ENCODE measurements around the gene ANKRD31. TPM values are rescaled to one million over a fixed set of nuclear protein-coding genes. Genes with fewer than 3 reads are reported as not detected.
"Not testable (repeated sequence)": the region's sequence is repeated elsewhere in the genome, so short reads cannot be mapped to it uniquely, and the experiment has no call there.

ANKRD31 gene
- total RNA-seq, 2 donors from 2014 or later, result 0.07 to 0.08 TPM

DNA sequence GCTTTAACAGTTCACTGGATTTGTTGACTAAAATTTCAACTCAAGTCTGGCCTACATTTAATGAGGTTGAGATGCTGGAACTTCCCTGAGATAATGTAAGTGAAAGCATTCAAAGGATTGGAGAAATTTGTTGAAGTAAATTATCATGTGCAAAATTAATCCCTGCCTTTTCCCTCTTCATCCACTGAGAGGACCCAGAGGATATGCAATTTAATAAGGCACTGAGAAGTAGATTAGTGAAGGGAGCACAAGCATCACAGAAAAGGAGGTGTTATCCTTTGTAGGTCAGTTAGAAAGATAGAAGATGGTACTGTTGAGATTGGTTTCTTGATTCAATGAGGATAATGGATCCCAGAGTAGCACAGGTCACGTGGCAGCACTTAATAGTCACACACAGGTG lies 42.6 kb upstream of the ANKRD31 start:
- H3K36me3 ChIP-seq, result no peaks in the 10 kb centered on the region
- no peak overlapping the region for H3K4me3 ChIP-seq
- H3K27ac ChIP-seq, result no peak overlapping the region
- TF ChIP-seq, protein P1, sequence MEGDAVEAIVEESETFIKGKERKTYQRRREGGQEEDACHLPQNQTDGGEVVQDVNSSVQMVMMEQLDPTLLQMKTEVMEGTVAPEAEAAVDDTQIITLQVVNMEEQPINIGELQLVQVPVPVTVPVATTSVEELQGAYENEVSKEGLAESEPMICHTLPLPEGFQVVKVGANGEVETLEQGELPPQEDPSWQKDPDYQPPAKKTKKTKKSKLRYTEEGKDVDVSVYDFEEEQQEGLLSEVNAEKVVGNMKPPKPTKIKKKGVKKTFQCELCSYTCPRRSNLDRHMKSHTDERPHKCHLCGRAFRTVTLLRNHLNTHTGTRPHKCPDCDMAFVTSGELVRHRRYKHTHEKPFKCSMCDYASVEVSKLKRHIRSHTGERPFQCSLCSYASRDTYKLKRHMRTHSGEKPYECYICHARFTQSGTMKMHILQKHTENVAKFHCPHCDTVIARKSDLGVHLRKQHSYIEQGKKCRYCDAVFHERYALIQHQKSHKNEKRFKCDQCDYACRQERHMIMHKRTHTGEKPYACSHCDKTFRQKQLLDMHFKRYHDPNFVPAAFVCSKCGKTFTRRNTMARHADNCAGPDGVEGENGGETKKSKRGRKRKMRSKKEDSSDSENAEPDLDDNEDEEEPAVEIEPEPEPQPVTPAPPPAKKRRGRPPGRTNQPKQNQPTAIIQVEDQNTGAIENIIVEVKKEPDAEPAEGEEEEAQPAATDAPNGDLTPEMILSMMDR (IDR thresholded peaks at IDR 0.05), result no peak
- no peaks in the 10 kb centered on the region for H3K4me1 ChIP-seq
- no peaks in the 10 kb centered on the region for H3K27me3 ChIP-seq
- DNase-seq (ENCODE audit: low spot score), result no peak
- H3K9me3 ChIP-seq, result no peaks in the 10 kb centered on the region

DNA sequence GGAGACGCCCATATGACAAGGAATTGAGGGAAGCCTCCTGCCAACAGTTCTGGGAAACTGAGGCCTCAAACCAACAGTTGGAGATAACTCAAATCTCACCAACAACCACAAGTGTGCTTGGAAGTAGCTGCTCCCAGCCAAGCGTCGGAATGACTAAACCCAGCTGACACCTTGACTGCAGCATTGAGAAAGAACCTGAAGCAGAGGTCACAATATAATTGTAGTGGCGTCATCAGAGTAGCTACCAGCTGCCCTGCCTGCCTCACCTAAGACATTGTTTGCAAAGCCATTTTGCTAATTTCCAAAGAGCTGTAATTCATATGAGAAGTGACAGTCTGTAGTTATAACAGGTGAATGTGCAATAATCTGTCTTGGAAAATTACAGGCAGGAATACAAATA lies 40.8 kb upstream of the ANKRD31 start:
- Histone ChIP-seq H3K27me3 (no peaks in the 10 kb centered on the region), H3K36me3 (no peaks in the 10 kb centered on the region), H3K27ac (no peak overlapping the region), H3K9me3 (peaks cover 0 to 6% of the 10 kb centered on the region in 2 donors), H3K4me1 (no peaks in the 10 kb centered on the region), H3K4me3 (no peak overlapping the region)
- no peak for DNase-seq (ENCODE audit: low spot score)
- TF ChIP-seq, protein P1 (IDR thresholded peaks at IDR 0.05), result no peak

- Histone ChIP-seq H3K27ac (no peak overlapping the region), H3K27me3 (no peaks in the 10 kb centered on the region), H3K9me3 (peaks cover 0 to 6% of the 10 kb centered on the region in 2 donors), H3K36me3 (no peaks in the 10 kb centered on the region), H3K4me1 (no peaks in the 10 kb centered on the region), H3K4me3 (no peak overlapping the region)
- DNase-seq (ENCODE audit: low spot score), result no peak
- TF ChIP-seq, protein P1 (IDR thresholded peaks at IDR 0.05), result no peak
These were observed 39.1 kb upstream of the ANKRD31 start for GRCh38 chr5:75275756-75276155.

DNA sequence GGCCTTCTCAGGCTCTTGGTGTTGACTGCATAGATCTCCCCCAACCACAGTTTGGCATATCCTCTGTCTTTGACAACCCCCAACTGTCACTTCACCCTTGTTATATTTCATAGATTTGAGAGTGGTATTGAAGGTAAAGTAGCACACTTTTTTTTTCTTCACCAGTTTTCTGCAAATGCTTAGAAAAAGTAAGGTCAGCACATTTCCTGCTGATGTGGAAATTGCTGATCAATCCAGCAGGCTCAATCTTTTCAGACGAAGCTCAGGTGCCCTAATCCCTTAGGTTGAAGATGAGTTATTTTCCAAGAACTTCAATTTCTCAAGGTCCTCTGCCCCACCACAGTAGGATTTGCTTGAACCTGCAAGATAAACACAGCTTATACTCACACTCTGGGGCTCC lies 38.5 kb upstream of the ANKRD31 start:
- no peaks in the 10 kb centered on the region for H3K27me3 ChIP-seq
- H3K27ac ChIP-seq, result no peak overlapping the region
- DNase-seq (ENCODE audit: low spot score), result no peak
- H3K9me3 ChIP-seq, result peaks cover 0 to 6% of the 10 kb centered on the region in 2 donors
- no peaks in the 10 kb centered on the region for H3K36me3 ChIP-seq
- H3K4me1 ChIP-seq, result no peaks in the 10 kb centered on the region
- TF ChIP-seq, protein P1 (IDR thresholded peaks at IDR 0.05), result no peak
- no peak overlapping the region for H3K4me3 ChIP-seq

- H3K27ac ChIP-seq, result no peak overlapping the region
- peaks cover 0 to 6% of the 10 kb centered on the region in 2 donors for H3K9me3 ChIP-seq
- TF ChIP-seq, protein P1 (IDR thresholded peaks at IDR 0.05), result no peak
These were observed 37.8 kb upstream of the ANKRD31 start for GRCh38 chr5:75274486-75274885.

GRCh38 chr5:75270605-75271004 lies 33.9 kb upstream of the ANKRD31 start:
- not testable (repeated sequence) for H3K36me3 ChIP-seq; H3K4me1 ChIP-seq; H3K4me3 ChIP-seq; H3K9me3 ChIP-seq; H3K27me3 ChIP-seq; DNase-seq (ENCODE audit: low spot score); H3K27ac ChIP-seq

More at GRCh38 chr5:75274486-75274885, 37.8 kb upstream of the ANKRD31 start:
- no peaks in the 10 kb centered on the region for H3K36me3 ChIP-seq
- no peaks in the 10 kb centered on the region for H3K4me1 ChIP-seq
- H3K4me3 ChIP-seq, result no peak overlapping the region
- no peaks in the 10 kb centered on the region for H3K27me3 ChIP-seq
- DNase-seq (ENCODE audit: low spot score), result no peak
